ENCODE results near the gene COASY.

DNA sequence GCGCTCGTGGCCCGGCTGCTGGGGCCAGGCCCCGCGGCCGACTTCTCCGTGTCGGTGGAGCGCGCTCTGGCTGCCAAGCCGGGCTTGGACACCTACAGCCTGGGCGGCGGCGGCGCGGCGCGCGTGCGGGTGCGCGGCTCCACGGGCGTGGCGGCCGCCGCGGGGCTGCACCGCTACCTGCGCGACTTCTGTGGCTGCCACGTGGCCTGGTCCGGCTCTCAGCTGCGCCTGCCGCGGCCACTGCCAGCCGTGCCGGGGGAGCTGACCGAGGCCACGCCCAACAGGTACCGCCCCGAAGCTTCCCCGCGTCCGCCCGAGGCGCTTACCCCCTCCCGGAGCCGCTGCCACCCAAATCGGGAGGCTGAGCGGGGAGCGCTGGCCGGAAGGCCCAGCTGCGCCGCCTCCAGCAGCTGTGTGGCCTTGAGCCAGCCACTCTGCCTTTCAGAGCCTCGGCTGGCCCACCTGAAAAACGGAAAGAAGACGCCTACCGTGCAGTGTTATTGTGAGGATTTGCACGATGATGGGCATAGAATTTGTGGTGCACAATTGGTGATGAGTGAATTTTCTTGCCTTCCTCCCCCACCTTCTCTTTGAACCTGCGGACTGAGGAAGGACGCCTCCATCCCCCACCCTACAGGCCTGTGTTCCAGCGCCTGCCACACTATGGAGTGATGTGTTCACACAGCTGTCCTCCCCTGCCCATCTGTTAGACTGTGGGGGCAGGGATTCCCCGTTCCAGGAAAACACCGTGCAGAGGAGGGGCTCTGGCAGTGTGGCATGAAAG is 25.4 kb upstream of the COASY start:
- TF ChIP-seq, protein P1, sequence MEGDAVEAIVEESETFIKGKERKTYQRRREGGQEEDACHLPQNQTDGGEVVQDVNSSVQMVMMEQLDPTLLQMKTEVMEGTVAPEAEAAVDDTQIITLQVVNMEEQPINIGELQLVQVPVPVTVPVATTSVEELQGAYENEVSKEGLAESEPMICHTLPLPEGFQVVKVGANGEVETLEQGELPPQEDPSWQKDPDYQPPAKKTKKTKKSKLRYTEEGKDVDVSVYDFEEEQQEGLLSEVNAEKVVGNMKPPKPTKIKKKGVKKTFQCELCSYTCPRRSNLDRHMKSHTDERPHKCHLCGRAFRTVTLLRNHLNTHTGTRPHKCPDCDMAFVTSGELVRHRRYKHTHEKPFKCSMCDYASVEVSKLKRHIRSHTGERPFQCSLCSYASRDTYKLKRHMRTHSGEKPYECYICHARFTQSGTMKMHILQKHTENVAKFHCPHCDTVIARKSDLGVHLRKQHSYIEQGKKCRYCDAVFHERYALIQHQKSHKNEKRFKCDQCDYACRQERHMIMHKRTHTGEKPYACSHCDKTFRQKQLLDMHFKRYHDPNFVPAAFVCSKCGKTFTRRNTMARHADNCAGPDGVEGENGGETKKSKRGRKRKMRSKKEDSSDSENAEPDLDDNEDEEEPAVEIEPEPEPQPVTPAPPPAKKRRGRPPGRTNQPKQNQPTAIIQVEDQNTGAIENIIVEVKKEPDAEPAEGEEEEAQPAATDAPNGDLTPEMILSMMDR (IDR thresholded peaks at IDR 0.05): peak; percentile 14; the same call in 1 of the 2 replicates
- no peak for TF ChIP-seq ZFX (IDR thresholded peaks at IDR 0.05; ENCODE audit: borderline replicate concordance)
